A673 (cell line): ENCODE measurements around the gene DENND1A.

Experiments
- CTCF ChIP-seq: fragments of 300-800, 200-600 bp; sonication (generic); conservative IDR thresholded peaks from 2 replicates; pipeline ENCODE4 v1.5.1; 2017; ENCODE audit warnings: low read depth, mild to moderate bottlenecking, antibody characterized with exemption, low read length, moderate library complexity, mixed read lengths
- EZH2 ChIP-seq: fragments of 200-600 bp; sonication (generic); IDR thresholded peaks from 2 replicates; pipeline ENCODE4 v1.6.1; 2017; ENCODE audit warnings: borderline replicate concordance, low read depth, mild to moderate bottlenecking, mixed read lengths, antibody characterized with exemption, low read length; ENCODE audit not compliant: poor library complexity, severe bottlenecking

- TF ChIP-seq CTCF: no peak
- TF ChIP-seq EZH2: no peak
Measured at GRCh38 chr9:123821619-123822018, 108.3 kb downstream of the DENND1A start.
